Nephron progenitor cell (in vitro differentiated cells): ENCODE results near the gene XRRA1.
A peak's percentile ranks its signal among the peaks of the same experiment; 100 is the strongest.

Experiments
- DNase-seq: peaks from one replicate; pipeline ENCODE4 v3.0.0; 2021
- H3K27ac Mint-ChIP-seq: 2 replicates; pipeline ENCODE4 v1.8.0; 2021; ENCODE audit warnings: mild to moderate bottlenecking, moderate library complexity, mixed read lengths
- H3K27me3 Mint-ChIP-seq: 2 replicates; pipeline ENCODE4 v1.8.0; 2021; ENCODE audit warnings: mild to moderate bottlenecking, low read depth, mixed read lengths; ENCODE audit not compliant: poor library complexity
- H3K36me3 Mint-ChIP-seq: 2 replicates; pipeline ENCODE4 v1.8.0; 2021; ENCODE audit warnings: low read depth, mixed read lengths
- H3K4me1 Mint-ChIP-seq: 2 replicates; pipeline ENCODE4 v1.8.0; 2021; ENCODE audit warnings: mixed read lengths
- H3K4me3 Mint-ChIP-seq: 2 replicates; pipeline ENCODE4 v1.8.0; 2021; ENCODE audit warnings: mild to moderate bottlenecking, moderate library complexity, mixed read lengths
- H3K9me3 Mint-ChIP-seq: 2 replicates; pipeline ENCODE4 v1.8.0; 2021; ENCODE audit warnings: mild to moderate bottlenecking, moderate library complexity, mixed read lengths
- TF ChIP-seq, protein P1 (sequence below): fragments of 200-600 bp; sonication (generic); IDR thresholded peaks from 2 replicates; pipeline ENCODE4 v1.5.0; 2021; ENCODE audit warnings: antibody characterized with exemption

The XRRA1 gene

DNA sequence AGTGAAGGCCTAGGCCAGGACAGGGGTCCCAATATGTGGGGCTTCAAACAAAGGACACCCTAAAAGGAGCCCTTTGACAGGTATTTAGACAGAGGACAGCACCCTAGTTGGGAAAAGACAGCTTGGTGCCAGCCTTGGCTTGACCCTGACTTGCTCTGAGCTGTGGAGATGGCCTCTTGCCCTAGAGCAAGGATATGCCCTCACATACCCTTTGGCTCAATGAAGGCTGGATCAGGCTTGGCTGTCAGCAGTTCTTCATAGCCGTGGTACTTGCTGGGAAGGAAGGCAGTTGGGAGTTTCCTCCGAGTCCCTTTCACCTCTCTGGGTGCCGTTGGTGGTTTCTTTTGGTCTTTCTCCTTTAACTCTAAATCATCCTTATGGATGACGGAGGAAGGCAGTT lies 104.0 kb downstream of the XRRA1 start:
- TF ChIP-seq, protein P1, sequence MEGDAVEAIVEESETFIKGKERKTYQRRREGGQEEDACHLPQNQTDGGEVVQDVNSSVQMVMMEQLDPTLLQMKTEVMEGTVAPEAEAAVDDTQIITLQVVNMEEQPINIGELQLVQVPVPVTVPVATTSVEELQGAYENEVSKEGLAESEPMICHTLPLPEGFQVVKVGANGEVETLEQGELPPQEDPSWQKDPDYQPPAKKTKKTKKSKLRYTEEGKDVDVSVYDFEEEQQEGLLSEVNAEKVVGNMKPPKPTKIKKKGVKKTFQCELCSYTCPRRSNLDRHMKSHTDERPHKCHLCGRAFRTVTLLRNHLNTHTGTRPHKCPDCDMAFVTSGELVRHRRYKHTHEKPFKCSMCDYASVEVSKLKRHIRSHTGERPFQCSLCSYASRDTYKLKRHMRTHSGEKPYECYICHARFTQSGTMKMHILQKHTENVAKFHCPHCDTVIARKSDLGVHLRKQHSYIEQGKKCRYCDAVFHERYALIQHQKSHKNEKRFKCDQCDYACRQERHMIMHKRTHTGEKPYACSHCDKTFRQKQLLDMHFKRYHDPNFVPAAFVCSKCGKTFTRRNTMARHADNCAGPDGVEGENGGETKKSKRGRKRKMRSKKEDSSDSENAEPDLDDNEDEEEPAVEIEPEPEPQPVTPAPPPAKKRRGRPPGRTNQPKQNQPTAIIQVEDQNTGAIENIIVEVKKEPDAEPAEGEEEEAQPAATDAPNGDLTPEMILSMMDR: no peak
- no peaks in the 10 kb centered on the region for H3K27me3 Mint-ChIP-seq
- H3K4me3 Mint-ChIP-seq: no peak overlapping the region
- H3K27ac Mint-ChIP-seq: no peak overlapping the region
- peaks cover 52% of the 10 kb centered on the region for H3K36me3 Mint-ChIP-seq
- peaks cover 5% of the 10 kb centered on the region for H3K4me1 Mint-ChIP-seq
- no peaks in the 10 kb centered on the region for H3K9me3 Mint-ChIP-seq
- no peak for DNase-seq

- Mint-ChIP-seq H3K27me3 (no peaks in the 10 kb centered on the region), H3K27ac (no peak overlapping the region), H3K4me3 (no peak overlapping the region), H3K36me3 (peaks cover 57% of the 10 kb centered on the region), H3K4me1 (no peaks in the 10 kb centered on the region), H3K9me3 (no peaks in the 10 kb centered on the region)
- no peak for DNase-seq
- TF ChIP-seq, protein P1: no peak
Measured at GRCh38 chr11:74844072-74844471, 104.8 kb downstream of the XRRA1 start.

- H3K9me3 Mint-ChIP-seq: no peaks in the 10 kb centered on the region
- no peaks in the 10 kb centered on the region for H3K4me1 Mint-ChIP-seq
- DNase-seq: no peak
- peaks cover 66% of the 10 kb centered on the region for H3K36me3 Mint-ChIP-seq
- H3K4me3 Mint-ChIP-seq: no peak overlapping the region
- H3K27ac Mint-ChIP-seq: no peak overlapping the region
- TF ChIP-seq, protein P1: no peak
- H3K27me3 Mint-ChIP-seq: no peaks in the 10 kb centered on the region
Measured at GRCh38 chr11:74842967-74843366, 105.9 kb downstream of the XRRA1 start.

DNA sequence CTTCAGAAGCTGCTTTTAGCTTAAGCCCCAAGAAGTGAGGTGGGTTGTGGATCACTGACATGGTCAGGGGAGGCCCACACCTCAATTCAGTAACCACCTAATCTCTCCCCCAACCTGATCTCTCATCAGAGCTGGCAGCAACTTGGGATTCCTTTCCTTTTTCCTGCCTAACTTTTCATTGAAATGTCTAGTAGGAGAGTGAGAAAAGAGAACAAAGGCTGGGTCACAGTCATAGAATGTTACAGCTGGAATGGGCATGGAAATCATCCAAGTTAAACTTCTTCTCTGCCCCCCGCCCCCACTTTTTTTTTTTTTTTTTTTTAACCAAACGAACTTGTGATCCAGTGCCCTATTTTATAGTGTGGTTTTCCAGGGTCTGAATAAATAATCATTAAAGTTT lies 108.4 kb downstream of the XRRA1 start:
- no peaks in the 10 kb centered on the region for H3K4me1 Mint-ChIP-seq
- no peaks in the 10 kb centered on the region for H3K27me3 Mint-ChIP-seq
- TF ChIP-seq, protein P1: no peak
- H3K9me3 Mint-ChIP-seq: no peaks in the 10 kb centered on the region
- peaks cover 66% of the 10 kb centered on the region for H3K36me3 Mint-ChIP-seq
- no peak overlapping the region for H3K4me3 Mint-ChIP-seq
- peak overlapping the region; percentile 93 for H3K27ac Mint-ChIP-seq
- no peak for DNase-seq

- Mint-ChIP-seq H3K27me3 (no peaks in the 10 kb centered on the region), H3K36me3 (peaks cover 67% of the 10 kb centered on the region), H3K9me3 (no peaks in the 10 kb centered on the region), H3K27ac (no peak overlapping the region), H3K4me1 (no peaks in the 10 kb centered on the region), H3K4me3 (no peak overlapping the region)
- TF ChIP-seq, protein P1: no peak
- no peak for DNase-seq
Measured at GRCh38 chr11:74839971-74840370, 108.9 kb downstream of the XRRA1 start.

- no peaks in the 10 kb centered on the region for H3K27me3 Mint-ChIP-seq
- H3K36me3 Mint-ChIP-seq: peaks cover 69% of the 10 kb centered on the region
- no peak for DNase-seq
- no peaks in the 10 kb centered on the region for H3K9me3 Mint-ChIP-seq
- H3K4me3 Mint-ChIP-seq: no peak overlapping the region
- H3K27ac Mint-ChIP-seq: no peak overlapping the region
- TF ChIP-seq, protein P1: no peak
- H3K4me1 Mint-ChIP-seq: no peaks in the 10 kb centered on the region
Measured at GRCh38 chr11:74839446-74839845, 109.4 kb downstream of the XRRA1 start.
